ENCODE data around the gene WAC.
"Not testable (repeated sequence)": the region's sequence is repeated elsewhere in the genome, so short reads cannot be mapped to it uniquely, and the experiment has no call there.

Gene WAC

DNA sequence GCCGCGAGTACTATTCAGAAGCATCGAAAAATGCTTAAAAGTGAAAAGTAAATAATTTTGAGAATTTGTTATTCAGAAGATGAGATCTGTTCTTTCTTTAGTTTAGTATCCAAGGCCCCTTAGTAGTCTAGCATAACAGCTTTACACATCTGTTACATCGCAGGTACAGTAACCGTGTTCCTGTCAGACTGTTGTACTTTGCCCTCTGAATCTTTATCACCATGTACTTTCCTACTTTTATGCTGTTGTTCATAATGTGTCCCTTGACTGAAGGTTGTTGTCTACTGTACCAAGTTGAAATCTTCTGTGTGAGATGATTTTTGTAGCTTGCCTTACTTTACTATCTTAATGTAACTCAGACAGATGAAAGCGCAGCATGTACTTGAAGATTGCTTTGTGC, 38.3 kb downstream of the WAC start:
- no peak overlapping the region for H3K9ac ChIP-seq (ENCODE audit: low read length)
- H3K4me1 ChIP-seq (ENCODE audit: insufficient read depth, low read length), result peaks cover 45% of the 10 kb centered on the region
- H3K4me3 ChIP-seq (ENCODE audit: low read depth in 1 of 2, low read length in 2 of 2), result no peak overlapping the region
- H3K27ac ChIP-seq (ENCODE audit: low read depth, low read length), result no peak overlapping the region
- H3K36me3 ChIP-seq (ENCODE audit: insufficient read depth, low read length), result peaks cover 3% of the 10 kb centered on the region
- H3K27me3 ChIP-seq (ENCODE audit: control insufficient read depth in 1 of 2, insufficient read depth in 2 of 2, low read length in 2 of 2), result no peaks in the 10 kb centered on the region
- no peaks in the 10 kb centered on the region for H3K9me3 ChIP-seq (ENCODE audit: low read length)

DNA sequence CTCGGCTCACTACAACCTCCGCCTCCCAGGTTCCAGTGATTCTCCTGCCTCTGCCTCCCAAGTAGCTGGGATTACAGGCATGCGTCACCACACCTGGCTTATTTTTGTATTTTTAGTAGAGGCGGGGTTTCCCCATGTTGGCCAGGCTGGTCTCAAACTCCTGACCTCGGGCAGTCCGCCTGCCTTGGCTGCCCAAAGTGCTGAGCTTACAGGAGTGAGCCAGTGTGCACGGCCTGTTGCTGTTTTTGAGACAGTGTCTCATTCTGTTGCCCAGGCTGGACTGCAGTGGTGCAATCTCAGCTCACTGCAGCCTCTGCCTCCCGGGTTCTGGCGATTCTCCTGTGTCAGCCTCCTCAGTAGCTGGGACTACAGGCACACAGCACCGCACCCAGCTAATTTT, 41.3 kb downstream of the WAC start:
- H3K27me3 ChIP-seq (ENCODE audit: control insufficient read depth in 1 of 2, insufficient read depth in 2 of 2, low read length in 2 of 2); H3K36me3 ChIP-seq (ENCODE audit: insufficient read depth, low read length); H3K9ac ChIP-seq (ENCODE audit: low read length); H3K4me3 ChIP-seq (ENCODE audit: low read depth in 1 of 2, low read length in 2 of 2); H3K27ac ChIP-seq (ENCODE audit: low read depth, low read length); H3K9me3 ChIP-seq (ENCODE audit: low read length): not testable (repeated sequence)
- peaks cover 43% of the 10 kb centered on the region for H3K4me1 ChIP-seq (ENCODE audit: insufficient read depth, low read length)

DNA sequence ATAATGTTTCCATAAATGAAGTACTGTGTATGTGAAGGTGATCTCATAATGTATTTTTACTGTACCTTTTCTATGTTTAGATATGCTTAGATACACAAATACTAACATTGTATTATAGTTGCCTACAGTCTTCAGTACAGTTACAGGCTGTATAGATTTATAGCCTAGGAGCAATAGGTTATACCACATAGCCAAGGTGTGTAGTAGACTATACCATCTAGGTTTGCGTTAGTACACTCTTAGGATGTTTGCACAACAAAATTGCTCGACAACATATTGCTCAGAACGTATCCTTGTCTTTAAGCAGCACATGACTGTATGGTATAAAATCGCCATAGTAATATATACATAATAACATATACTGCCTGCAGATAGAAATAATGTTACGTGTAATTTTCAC, 42.9 kb downstream of the WAC start:
- Histone ChIP-seq H3K4me1 (ENCODE audit: insufficient read depth, low read length) (peaks cover 36% of the 10 kb centered on the region), H3K27me3 (ENCODE audit: control insufficient read depth in 1 of 2, insufficient read depth in 2 of 2, low read length in 2 of 2) (no peaks in the 10 kb centered on the region), H3K27ac (ENCODE audit: low read depth, low read length) (no peak overlapping the region), H3K9ac (ENCODE audit: low read length) (no peak overlapping the region), H3K4me3 (ENCODE audit: low read depth in 1 of 2, low read length in 2 of 2) (no peak overlapping the region), H3K36me3 (ENCODE audit: insufficient read depth, low read length) (no peaks in the 10 kb centered on the region), H3K9me3 (ENCODE audit: low read length) (no peaks in the 10 kb centered on the region)

DNA sequence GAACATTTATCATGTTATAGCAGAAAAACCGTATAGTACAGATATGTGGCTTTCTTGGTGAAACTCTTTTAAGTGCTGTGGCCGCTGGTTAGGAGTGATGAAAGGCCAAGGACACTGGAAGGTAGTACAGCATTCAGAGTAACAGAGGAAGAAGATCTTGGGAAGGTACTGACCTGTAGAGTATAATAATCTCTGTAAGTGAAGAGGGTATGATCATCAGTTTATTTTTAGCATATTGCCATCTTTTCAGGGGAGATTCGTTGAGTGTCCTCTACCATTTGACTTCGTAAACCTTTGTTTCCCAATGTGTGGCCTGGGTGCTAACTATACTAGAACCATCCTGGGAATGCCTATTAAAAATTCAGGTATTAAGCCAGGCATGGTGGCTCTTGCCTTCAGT, 44.6 kb downstream of the WAC start:
- H3K27me3 ChIP-seq (ENCODE audit: control insufficient read depth in 1 of 2, insufficient read depth in 2 of 2, low read length in 2 of 2), result no peaks in the 10 kb centered on the region
- H3K4me3 ChIP-seq (ENCODE audit: low read depth in 1 of 2, low read length in 2 of 2), result no peak overlapping the region
- H3K27ac ChIP-seq (ENCODE audit: low read depth, low read length), result no peak overlapping the region
- H3K4me1 ChIP-seq (ENCODE audit: insufficient read depth, low read length), result peaks cover 35% of the 10 kb centered on the region
- H3K9ac ChIP-seq (ENCODE audit: low read length), result no peak overlapping the region
- H3K36me3 ChIP-seq (ENCODE audit: insufficient read depth, low read length), result no peaks in the 10 kb centered on the region
- no peaks in the 10 kb centered on the region for H3K9me3 ChIP-seq (ENCODE audit: low read length)

DNA sequence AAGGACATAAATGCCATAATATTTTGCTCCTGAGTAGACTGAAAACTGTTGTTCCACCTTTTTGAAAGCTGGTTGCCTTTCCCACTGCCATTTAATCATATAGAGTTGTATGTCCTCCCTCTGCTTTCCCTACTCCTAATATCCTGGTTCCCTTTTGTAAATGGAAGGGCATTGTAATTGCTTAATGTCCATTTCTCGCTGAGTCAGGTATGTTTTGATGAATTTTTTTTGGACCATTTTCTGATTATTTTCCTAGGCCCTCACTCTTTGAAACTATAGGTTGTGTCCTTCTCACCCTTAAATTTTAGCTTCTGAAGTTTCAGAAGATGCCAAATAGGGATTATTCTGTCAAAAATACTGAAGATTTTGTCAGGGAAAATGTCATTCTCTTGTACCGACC, 45.5 kb downstream of the WAC start:
- Histone ChIP-seq H3K9me3 (ENCODE audit: low read length) (no peaks in the 10 kb centered on the region), H3K4me3 (ENCODE audit: low read depth in 1 of 2, low read length in 2 of 2) (no peak overlapping the region), H3K36me3 (ENCODE audit: insufficient read depth, low read length) (no peaks in the 10 kb centered on the region), H3K4me1 (ENCODE audit: insufficient read depth, low read length) (peaks cover 39% of the 10 kb centered on the region), H3K27me3 (ENCODE audit: control insufficient read depth in 1 of 2, insufficient read depth in 2 of 2, low read length in 2 of 2) (no peaks in the 10 kb centered on the region), H3K9ac (ENCODE audit: low read length) (no peak overlapping the region), H3K27ac (ENCODE audit: low read depth, low read length) (no peak overlapping the region)

DNA sequence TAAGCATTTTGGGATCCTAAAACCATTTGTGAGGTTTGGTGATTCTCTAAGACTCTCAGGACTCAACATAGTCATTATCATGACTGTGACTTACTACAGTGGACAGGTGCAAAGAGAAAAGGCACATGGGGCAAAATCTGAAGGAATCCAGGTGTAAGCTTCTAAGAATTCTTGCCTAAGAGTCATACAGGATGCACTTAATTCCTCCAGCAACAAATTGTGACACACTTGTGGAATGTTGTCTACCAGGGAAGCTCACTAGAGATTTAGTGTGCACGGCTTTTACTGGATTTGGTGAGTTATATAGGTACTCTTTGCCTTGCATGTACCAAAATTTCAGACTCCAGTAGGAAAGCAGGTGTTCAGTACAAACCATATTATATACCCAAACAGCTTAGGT, 47.9 kb downstream of the WAC start:
- H3K27ac ChIP-seq (ENCODE audit: low read depth, low read length), result no peak overlapping the region
- H3K4me1 ChIP-seq (ENCODE audit: insufficient read depth, low read length), result peaks cover 37% of the 10 kb centered on the region
- H3K4me3 ChIP-seq (ENCODE audit: low read depth in 1 of 2, low read length in 2 of 2), result no peak overlapping the region
- H3K9me3 ChIP-seq (ENCODE audit: low read length), result no peaks in the 10 kb centered on the region
- H3K36me3 ChIP-seq (ENCODE audit: insufficient read depth, low read length), result peaks cover 7% of the 10 kb centered on the region
- no peak overlapping the region for H3K9ac ChIP-seq (ENCODE audit: low read length)
- no peaks in the 10 kb centered on the region for H3K27me3 ChIP-seq (ENCODE audit: control insufficient read depth in 1 of 2, insufficient read depth in 2 of 2, low read length in 2 of 2)

DNA sequence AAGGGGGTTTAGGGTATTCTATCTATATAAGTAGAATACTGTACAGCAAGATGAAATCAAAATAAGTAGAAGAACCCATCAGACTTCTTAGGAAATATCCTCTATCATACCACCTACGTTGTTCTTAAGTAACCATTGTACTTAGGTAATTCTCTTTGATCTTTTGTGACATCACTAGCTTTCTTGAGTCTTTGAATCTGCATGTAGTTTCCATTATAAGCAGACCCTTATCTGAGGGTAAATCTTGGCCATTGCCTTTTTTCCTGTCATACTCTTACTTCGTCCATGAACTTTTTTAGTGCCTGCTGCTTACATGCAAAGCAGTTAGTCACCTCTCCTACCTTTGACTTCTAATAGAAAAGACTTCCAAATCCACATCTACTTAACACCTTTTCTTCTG, 49.0 kb downstream of the WAC start:
- H3K9ac ChIP-seq (ENCODE audit: low read length), result no peak overlapping the region
- no peaks in the 10 kb centered on the region for H3K27me3 ChIP-seq (ENCODE audit: control insufficient read depth in 1 of 2, insufficient read depth in 2 of 2, low read length in 2 of 2)
- H3K36me3 ChIP-seq (ENCODE audit: insufficient read depth, low read length), result peaks cover 7% of the 10 kb centered on the region
- no peak overlapping the region for H3K27ac ChIP-seq (ENCODE audit: low read depth, low read length)
- H3K4me3 ChIP-seq (ENCODE audit: low read depth in 1 of 2, low read length in 2 of 2), result no peak overlapping the region
- H3K4me1 ChIP-seq (ENCODE audit: insufficient read depth, low read length), result peaks cover 34% of the 10 kb centered on the region
- no peaks in the 10 kb centered on the region for H3K9me3 ChIP-seq (ENCODE audit: low read length)

DNA sequence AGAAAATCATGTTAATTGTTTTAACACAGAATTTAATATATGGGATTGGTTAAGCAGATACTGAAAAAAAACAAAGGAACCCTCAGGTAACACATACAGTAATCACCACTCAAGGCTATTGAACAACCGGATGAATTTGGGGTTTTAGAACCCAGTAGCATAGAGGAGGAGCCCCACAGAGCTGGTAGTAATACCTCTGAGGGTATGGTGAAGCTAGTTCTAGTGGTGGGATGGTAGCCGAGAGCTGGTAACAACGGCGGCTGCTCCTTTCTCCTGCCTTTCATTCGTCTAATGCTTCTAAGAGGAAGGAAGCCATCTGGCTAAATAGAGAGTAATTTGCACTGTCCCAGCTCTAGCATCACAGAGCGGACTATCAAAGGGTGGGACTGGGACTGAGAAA, 52.2 kb downstream of the WAC start:
- peaks cover 10% of the 10 kb centered on the region for H3K36me3 ChIP-seq (ENCODE audit: insufficient read depth, low read length)
- H3K9ac ChIP-seq (ENCODE audit: low read length), result no peak overlapping the region
- H3K4me1 ChIP-seq (ENCODE audit: insufficient read depth, low read length), result peaks cover 34% of the 10 kb centered on the region

DNA sequence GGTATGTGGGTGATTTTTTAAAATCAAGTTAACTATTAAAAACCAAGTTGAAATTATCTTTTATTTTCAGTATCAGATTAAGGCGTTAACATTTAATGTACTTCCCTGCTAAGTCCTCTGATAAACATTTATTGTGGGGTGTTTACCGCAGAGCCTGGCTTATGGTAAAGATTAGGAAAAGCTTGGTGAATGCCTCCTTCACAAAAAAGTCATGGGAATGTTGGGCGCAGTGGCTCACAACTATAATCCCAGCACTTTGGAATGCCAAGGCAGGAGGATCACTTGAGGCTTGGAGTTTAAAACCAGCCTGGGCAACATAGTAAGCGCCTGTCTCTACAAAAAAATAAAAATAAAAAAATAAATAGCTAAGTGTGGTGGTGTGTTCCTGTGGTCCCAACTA, 53.3 kb downstream of the WAC start:
- Histone ChIP-seq H3K4me1 (ENCODE audit: insufficient read depth, low read length) (peaks cover 34% of the 10 kb centered on the region), H3K27ac (ENCODE audit: low read depth, low read length) (no peak overlapping the region), H3K36me3 (ENCODE audit: insufficient read depth, low read length) (peaks cover 21% of the 10 kb centered on the region), H3K9ac (ENCODE audit: low read length) (no peak overlapping the region), H3K9me3 (ENCODE audit: low read length) (no peaks in the 10 kb centered on the region), H3K4me3 (ENCODE audit: low read depth in 1 of 2, low read length in 2 of 2) (no peak overlapping the region), H3K27me3 (ENCODE audit: control insufficient read depth in 1 of 2, insufficient read depth in 2 of 2, low read length in 2 of 2) (no peaks in the 10 kb centered on the region)

More for the DNA sequence above, 52.2 kb downstream of the WAC start:
- Histone ChIP-seq H3K27ac (ENCODE audit: low read depth, low read length) (no peak overlapping the region), H3K27me3 (ENCODE audit: control insufficient read depth in 1 of 2, insufficient read depth in 2 of 2, low read length in 2 of 2) (no peaks in the 10 kb centered on the region), H3K4me3 (ENCODE audit: low read depth in 1 of 2, low read length in 2 of 2) (no peak overlapping the region), H3K9me3 (ENCODE audit: low read length) (no peaks in the 10 kb centered on the region)

DNA sequence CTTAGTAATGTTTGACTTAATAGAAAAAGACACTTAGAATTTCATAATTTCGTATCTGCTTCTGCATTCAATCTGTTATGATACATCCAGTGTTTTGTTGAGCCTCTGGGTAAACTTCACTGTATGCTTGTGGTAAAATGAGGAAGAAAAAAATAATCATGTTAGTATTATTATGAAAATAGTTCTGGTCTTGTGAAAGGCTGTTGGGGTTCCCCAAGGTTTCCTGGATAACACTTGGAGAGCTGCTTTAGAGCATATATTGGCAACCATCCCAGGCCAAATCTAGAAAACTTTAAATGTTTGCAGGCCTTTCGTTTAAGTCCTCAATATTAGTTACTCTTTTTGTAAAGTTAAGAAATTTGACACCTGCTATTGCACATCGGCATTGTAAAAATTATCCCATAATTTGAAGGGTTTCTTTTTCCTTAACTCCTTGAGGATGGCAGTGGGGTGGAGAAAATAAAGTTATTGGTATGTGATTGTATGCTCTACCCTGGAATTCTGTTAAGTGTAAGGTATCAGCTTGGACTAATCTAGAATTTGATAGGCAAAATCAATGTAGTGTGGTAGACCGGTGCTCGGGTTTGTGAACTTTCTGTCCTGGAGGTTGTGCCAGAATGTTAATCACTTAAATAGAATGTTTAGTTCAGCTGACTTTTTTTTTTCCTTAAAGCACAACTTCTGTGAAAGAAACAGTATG, 54.5 kb downstream of the WAC start:
- H3K4me3 ChIP-seq (ENCODE audit: low read depth in 1 of 2, low read length in 2 of 2), result no peak overlapping the region
- H3K9me3 ChIP-seq (ENCODE audit: low read length), result no peaks in the 10 kb centered on the region
- H3K9ac ChIP-seq (ENCODE audit: low read length), result no peak overlapping the region
- peaks cover 30% of the 10 kb centered on the region for H3K36me3 ChIP-seq (ENCODE audit: insufficient read depth, low read length)
- H3K27ac ChIP-seq (ENCODE audit: low read depth, low read length), result peak overlapping the region; percentile 40
- no peaks in the 10 kb centered on the region for H3K27me3 ChIP-seq (ENCODE audit: control insufficient read depth in 1 of 2, insufficient read depth in 2 of 2, low read length in 2 of 2)
- H3K4me1 ChIP-seq (ENCODE audit: insufficient read depth, low read length), result peaks cover 28% of the 10 kb centered on the region

DNA sequence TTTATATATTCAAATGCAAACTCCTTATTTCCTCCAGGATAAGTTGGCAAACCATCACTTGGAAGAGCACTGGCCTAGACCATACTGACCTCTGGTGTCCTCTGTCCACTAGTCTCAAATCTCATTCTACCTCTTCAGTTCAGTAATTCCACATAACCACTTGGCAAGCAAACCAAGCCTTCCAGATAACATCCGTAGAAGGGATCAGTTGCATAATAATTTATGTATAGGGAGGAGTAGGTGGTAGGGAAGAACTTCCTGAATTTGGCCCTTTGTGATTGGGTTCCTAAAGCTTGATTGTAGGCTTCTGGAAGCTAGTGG, 55.0 kb downstream of the WAC start:
- Histone ChIP-seq H3K36me3 (ENCODE audit: insufficient read depth, low read length) (peaks cover 34% of the 10 kb centered on the region), H3K9ac (ENCODE audit: low read length) (no peak overlapping the region), H3K4me3 (ENCODE audit: low read depth in 1 of 2, low read length in 2 of 2) (no peak overlapping the region), H3K27ac (ENCODE audit: low read depth, low read length) (no peak overlapping the region), H3K27me3 (ENCODE audit: control insufficient read depth in 1 of 2, insufficient read depth in 2 of 2, low read length in 2 of 2) (no peaks in the 10 kb centered on the region), H3K4me1 (ENCODE audit: insufficient read depth, low read length) (peaks cover 24% of the 10 kb centered on the region), H3K9me3 (ENCODE audit: low read length) (no peaks in the 10 kb centered on the region)

DNA sequence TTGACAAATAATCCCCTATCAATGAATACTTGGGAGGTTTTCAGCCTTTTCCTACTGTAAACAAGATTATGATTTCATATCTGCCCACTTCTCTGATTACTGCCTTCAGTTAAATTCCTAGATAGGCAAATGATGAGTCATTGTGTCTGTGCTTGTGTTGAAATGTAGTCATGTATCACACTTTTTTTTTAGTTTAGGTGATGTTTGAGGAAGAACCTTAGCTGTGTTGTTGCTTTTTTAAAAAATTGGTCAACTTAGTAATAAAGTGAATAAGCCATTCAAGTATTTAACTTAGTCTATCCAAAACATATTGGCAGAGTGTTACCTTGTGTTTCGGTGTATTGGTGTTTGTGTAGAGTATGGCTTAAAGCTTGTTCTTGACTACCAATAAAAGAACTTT, 60.0 kb downstream of the WAC start:
- Histone ChIP-seq H3K36me3 (ENCODE audit: insufficient read depth, low read length) (peaks cover 27% of the 10 kb centered on the region), H3K27ac (ENCODE audit: low read depth, low read length) (no peak overlapping the region), H3K4me3 (ENCODE audit: low read depth in 1 of 2, low read length in 2 of 2) (no peak overlapping the region), H3K27me3 (ENCODE audit: control insufficient read depth in 1 of 2, insufficient read depth in 2 of 2, low read length in 2 of 2) (no peaks in the 10 kb centered on the region), H3K9me3 (ENCODE audit: low read length) (no peaks in the 10 kb centered on the region), H3K9ac (ENCODE audit: low read length) (no peak overlapping the region), H3K4me1 (ENCODE audit: insufficient read depth, low read length) (peaks cover 26% of the 10 kb centered on the region)

Data from muscle layer of colon (tissue), 2 donors.